Astrocyte of the cerebellum (primary cell): ENCODE results near the gene DNAAF9.

Experiments used
- DNase-seq: peaks from one replicate; pipeline ENCODE4 v3.0.0-alpha.2; 2011; ENCODE audit warnings: low read depth
- H3K4me3 ChIP-seq: 2 replicates; pipeline ENCODE4 v1.5.1; 2011; ENCODE audit warnings: mild to moderate bottlenecking, low read depth, low read length, moderate library complexity
- in situ Hi-C: cut with HindIII; loops from 2 replicates; pipeline ENCODE4 v1.10.0; 2017; ENCODE audit warnings: low sequenced_read_pairs
- TF ChIP-seq, protein P1 (sequence below): IDR thresholded peaks from 2 replicates; pipeline ENCODE4 v1.5.1; 2012; ENCODE audit warnings: low read length, low read depth, moderate library complexity, mild to moderate bottlenecking; ENCODE audit errors: missing control alignments

DNAAF9 gene

DNA sequence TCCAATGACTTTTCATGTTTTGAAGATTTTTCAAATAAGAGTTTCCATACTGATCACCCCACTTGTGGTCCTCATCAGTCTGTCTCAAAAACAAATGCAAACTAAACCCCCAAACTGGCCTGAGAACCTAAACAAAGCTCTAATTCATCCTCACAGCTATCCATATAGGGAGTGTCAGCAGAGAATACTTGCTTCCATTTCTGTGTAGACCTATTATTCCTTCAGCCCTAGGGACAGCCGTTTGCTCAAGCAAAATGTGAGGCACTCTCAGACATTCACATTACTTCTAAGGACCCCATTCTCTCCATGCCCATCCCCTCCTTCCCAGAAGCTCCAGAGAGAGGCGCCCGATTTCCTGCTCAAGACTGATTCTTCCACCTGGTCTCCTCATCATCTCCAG lies 24.6 kb downstream of the DNAAF9 start:
- H3K4me3 ChIP-seq: no peak overlapping the region
- TF ChIP-seq, protein P1, sequence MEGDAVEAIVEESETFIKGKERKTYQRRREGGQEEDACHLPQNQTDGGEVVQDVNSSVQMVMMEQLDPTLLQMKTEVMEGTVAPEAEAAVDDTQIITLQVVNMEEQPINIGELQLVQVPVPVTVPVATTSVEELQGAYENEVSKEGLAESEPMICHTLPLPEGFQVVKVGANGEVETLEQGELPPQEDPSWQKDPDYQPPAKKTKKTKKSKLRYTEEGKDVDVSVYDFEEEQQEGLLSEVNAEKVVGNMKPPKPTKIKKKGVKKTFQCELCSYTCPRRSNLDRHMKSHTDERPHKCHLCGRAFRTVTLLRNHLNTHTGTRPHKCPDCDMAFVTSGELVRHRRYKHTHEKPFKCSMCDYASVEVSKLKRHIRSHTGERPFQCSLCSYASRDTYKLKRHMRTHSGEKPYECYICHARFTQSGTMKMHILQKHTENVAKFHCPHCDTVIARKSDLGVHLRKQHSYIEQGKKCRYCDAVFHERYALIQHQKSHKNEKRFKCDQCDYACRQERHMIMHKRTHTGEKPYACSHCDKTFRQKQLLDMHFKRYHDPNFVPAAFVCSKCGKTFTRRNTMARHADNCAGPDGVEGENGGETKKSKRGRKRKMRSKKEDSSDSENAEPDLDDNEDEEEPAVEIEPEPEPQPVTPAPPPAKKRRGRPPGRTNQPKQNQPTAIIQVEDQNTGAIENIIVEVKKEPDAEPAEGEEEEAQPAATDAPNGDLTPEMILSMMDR: no peak
- in situ Hi-C loops: no loop called here
- DNase-seq: no peak

DNA sequence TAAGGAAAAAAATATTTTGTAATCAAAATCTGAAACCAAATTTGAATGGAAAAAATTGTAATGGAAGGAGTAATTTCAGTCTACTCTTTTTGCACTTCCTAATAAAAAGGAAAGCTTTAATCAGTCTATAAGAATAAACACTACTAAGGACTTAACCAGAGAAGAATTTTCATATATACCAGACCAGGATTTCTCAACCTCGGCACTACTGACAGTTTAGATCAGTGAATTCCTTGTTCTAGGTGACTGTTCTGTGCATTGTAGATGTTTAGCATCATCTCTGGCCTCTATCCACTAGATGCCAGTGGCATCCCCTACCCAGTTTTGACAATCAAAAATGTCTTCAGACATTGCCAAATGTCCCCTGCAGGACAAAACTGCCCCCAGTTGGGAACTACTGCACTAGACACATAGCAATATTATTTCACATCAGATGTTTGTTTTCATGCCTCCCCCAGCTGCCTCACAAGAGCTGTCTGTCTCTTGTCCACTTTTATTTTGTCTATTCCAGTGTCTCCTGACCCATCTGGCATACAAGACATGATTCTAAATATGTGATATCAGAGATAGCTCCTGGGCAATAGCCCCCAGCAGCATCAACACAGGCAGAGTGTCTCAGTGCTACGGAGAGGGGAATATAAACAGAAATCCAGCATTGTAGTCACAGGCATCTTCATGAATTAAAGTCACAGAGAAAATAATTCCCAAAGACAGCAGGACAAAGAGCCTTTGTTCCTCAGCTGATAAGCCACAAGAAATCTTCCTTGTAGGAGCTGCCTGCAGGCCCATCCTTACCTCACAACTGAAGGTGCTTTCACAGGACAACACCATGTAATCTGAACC lies 27.0 kb downstream of the DNAAF9 start:
- in situ Hi-C loops: no loop called here
- H3K4me3 ChIP-seq: no peak overlapping the region
- TF ChIP-seq, protein P1: no peak
- no peak for DNase-seq

DNA sequence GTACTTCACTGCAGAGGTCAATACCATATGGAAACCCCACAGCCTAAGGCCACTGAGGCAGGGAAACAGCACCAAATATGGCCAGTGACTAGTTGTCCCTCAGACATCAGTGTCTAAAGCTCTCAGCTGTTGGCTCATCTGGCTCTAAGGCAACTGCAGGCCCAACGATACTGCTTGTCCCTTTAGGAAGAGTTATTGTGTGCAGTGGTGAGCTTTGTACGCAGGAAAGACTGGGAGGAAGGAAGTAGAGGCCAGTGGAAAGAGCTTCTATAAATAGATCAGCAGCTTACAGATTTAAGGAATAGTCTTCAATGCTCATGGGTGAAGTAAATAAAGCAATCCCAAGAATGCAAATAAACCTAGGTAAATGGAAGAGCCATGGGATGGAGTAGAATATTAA lies 29.3 kb downstream of the DNAAF9 start:
- in situ Hi-C loops: no loop called here
- H3K4me3 ChIP-seq: no peak overlapping the region
- DNase-seq: no peak
- TF ChIP-seq, protein P1: no peak

DNA sequence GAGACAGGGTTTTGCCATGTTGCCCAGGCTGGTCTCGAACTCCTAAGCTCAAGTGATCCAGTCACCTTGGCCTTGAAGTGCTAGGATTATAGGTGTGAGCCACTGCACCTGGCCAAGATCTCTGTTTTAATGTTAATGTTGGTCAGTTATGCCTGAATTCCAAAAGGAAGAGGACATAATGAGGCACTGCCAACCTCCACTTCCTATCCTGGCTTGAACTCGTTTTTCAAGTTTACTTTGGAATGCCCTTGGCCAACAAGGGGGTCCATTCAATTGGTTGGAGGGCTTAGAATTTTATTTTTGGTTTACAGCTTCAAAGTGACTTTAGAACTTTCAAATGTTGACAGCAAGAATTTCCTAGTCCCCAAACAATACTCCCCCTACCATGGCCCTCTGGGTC lies 29.8 kb downstream of the DNAAF9 start:
- in situ Hi-C loops: no loop called here
- TF ChIP-seq, protein P1: no peak
- DNase-seq: no peak

DNA sequence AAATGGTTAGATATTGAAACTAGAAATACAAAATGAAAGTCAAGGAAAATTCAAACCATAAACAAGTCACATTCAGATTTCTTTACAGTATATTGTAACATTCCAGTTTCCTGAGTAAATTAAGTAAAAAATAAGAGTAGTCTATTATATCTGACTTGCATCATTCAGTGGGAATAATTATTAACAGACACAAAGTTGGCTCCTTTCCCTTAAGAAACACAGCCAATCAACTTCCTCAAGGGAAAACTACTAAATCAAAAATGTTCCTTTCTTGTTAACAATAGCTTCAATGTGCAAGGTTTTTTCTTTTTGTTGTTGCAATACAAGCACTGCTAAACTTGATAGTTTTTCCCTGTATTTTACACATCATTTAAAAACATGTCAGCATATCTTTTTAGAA lies 33.2 kb downstream of the DNAAF9 start:
- TF ChIP-seq, protein P1: no peak
- no peak overlapping the region for H3K4me3 ChIP-seq
- in situ Hi-C loops: loop anchor here (5.0 kb wide), 3 partner anchors 38 to 78 kb away; no protein-coding TSS in a partner anchor
- DNase-seq: no peak

More for the DNA sequence above, 29.8 kb downstream of the DNAAF9 start:
- H3K4me3 ChIP-seq: no peak overlapping the region

DNA sequence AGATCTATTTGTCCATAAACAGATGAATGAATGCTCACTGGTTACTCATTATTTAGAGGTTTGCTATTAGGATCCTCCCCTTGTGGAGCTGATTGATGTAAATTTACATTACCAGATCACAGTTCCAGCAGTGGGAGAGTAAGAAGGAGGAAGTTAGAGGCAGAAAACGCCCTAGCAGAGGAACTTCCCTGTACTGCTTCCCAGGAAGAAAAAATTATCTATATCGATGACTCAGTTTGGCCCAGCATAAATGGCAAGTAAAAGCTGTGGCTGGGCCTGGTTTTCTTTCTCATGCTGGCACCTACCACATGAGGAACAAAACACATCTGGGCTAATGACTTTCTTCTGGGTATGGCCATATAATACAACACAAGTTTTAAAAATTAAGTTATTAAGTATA lies 35.7 kb downstream of the DNAAF9 start:
- no peak overlapping the region for H3K4me3 ChIP-seq
- in situ Hi-C loops: loop anchor here (5.0 kb wide), 3 partner anchors 41 to 81 kb away; no protein-coding TSS in a partner anchor
- TF ChIP-seq, protein P1: no peak
- DNase-seq: no peak
